HUES64 (cell line): ENCODE data around the gene TUBA1A.
"Not testable (repeated sequence)": the region's sequence is repeated elsewhere in the genome, so short reads cannot be mapped to it uniquely, and the experiment has no call there.

Experiments used
- H3K27ac ChIP-seq: 2 replicates; pipeline ENCODE4 v1.7.0; 2013; ENCODE audit warnings: low read depth, low read length, inconsistent platforms
- H3K27me3 ChIP-seq: 2 replicates; pipeline ENCODE4 v1.6.1; 2013; ENCODE audit warnings: mild to moderate bottlenecking, low read length; ENCODE audit not compliant: insufficient read depth
- H3K36me3 ChIP-seq: 2 replicates; pipeline ENCODE4 v1.6.1; 2013; ENCODE audit warnings: mild to moderate bottlenecking, low read length; ENCODE audit not compliant: insufficient read depth
- H3K4me1 ChIP-seq: 2 replicates; pipeline ENCODE4 v1.6.1; 2013; ENCODE audit warnings: mild to moderate bottlenecking, low read length, moderate library complexity; ENCODE audit not compliant: insufficient read depth
- H3K4me3 ChIP-seq: 2 replicates; pipeline ENCODE4 v1.5.1; 2013; ENCODE audit warnings: mild to moderate bottlenecking, low read length, moderate library complexity
- H3K9ac ChIP-seq: 2 replicates; pipeline ENCODE4 v1.6.1; 2013; ENCODE audit warnings: mild to moderate bottlenecking, low read depth, low read length
- H3K9me3 ChIP-seq: 2 replicates; pipeline ENCODE4 v1.6.1; 2013; ENCODE audit warnings: low read depth, low read length; ENCODE audit not compliant: insufficient read depth
- WGBS: fragments of 150-250, 120-280 bp; methylation state at CpG from one replicate; pipeline ENCODE4 v1.1.7; 2013; ENCODE audit warnings: missing lambda C conversion rate; 5-methylcytosine and 5-hydroxymethylcytosine counted together

The TUBA1A gene

GRCh38 chr12:49183214-49183950 is 5.5 kb downstream of the TUBA1A start:
- 95% methylated on average over 14 of the region's 15 CpGs for WGBS
- H3K9ac ChIP-seq, H3K9me3 ChIP-seq, H3K27me3 ChIP-seq, H3K4me3 ChIP-seq, H3K4me1 ChIP-seq, H3K27ac ChIP-seq: not testable (repeated sequence)
- H3K36me3 ChIP-seq: peaks cover 30% of the 10 kb centered on the region

GRCh38 chr12:49174218-49174617 is 14.7 kb downstream of the TUBA1A start:
- H3K4me1 ChIP-seq: no peaks in the 10 kb centered on the region
- no peak overlapping the region for H3K4me3 ChIP-seq
- 94% methylated on average over 5 of the region's 5 CpGs for WGBS
- H3K9ac ChIP-seq: no peak overlapping the region
- no peaks in the 10 kb centered on the region for H3K9me3 ChIP-seq
- no peaks in the 10 kb centered on the region for H3K36me3 ChIP-seq
- H3K27me3 ChIP-seq: no peaks in the 10 kb centered on the region
- H3K27ac ChIP-seq: no peak overlapping the region

- Histone ChIP-seq H3K9me3 (no peaks in the 10 kb centered on the region), H3K27me3 (no peaks in the 10 kb centered on the region), H3K9ac (no peak overlapping the region), H3K36me3 (no peaks in the 10 kb centered on the region), H3K4me3 (no peak overlapping the region), H3K27ac (no peak overlapping the region), H3K4me1 (no peaks in the 10 kb centered on the region)
These were observed 18.0 kb downstream of the TUBA1A start for GRCh38 chr12:49170924-49171323.

GRCh38 chr12:49165114-49165513 is 23.8 kb downstream of the TUBA1A start:
- H3K27ac ChIP-seq: no peak overlapping the region
- H3K36me3 ChIP-seq: no peaks in the 10 kb centered on the region
- H3K4me1 ChIP-seq: no peaks in the 10 kb centered on the region
- H3K27me3 ChIP-seq: no peaks in the 10 kb centered on the region
- H3K9ac ChIP-seq: no peak overlapping the region
- H3K9me3 ChIP-seq: no peaks in the 10 kb centered on the region
- WGBS: 95% methylated on average over 2 of the region's 2 CpGs
- H3K4me3 ChIP-seq: no peak overlapping the region

- not testable (repeated sequence) for H3K9me3 ChIP-seq, H3K27me3 ChIP-seq, H3K4me1 ChIP-seq, H3K36me3 ChIP-seq, H3K4me3 ChIP-seq, H3K27ac ChIP-seq, H3K9ac ChIP-seq
- 91% methylated on average over 4 of the region's 4 CpGs for WGBS
These were observed 27.0 kb downstream of the TUBA1A start for GRCh38 chr12:49161901-49162300.

- no peaks in the 10 kb centered on the region for H3K9me3 ChIP-seq
- H3K36me3 ChIP-seq: no peaks in the 10 kb centered on the region
- 83% methylated on average over 6 of the region's 6 CpGs for WGBS
- H3K4me3 ChIP-seq: no peak overlapping the region
- no peak overlapping the region for H3K27ac ChIP-seq
- H3K9ac ChIP-seq: no peak overlapping the region
- H3K4me1 ChIP-seq: no peaks in the 10 kb centered on the region
- H3K27me3 ChIP-seq: no peaks in the 10 kb centered on the region
These were observed 27.6 kb downstream of the TUBA1A start for GRCh38 chr12:49161092-49161795.

GRCh38 chr12:49160399-49160798 is 28.5 kb downstream of the TUBA1A start:
- 70% methylated on average over 2 of the region's 2 CpGs for WGBS
- no peak overlapping the region for H3K9ac ChIP-seq

GRCh38 chr12:49154221-49154620 is 34.7 kb downstream of the TUBA1A start:
- Histone ChIP-seq H3K27me3 (no peaks in the 10 kb centered on the region), H3K9ac (no peak overlapping the region), H3K4me1 (no peaks in the 10 kb centered on the region), H3K27ac (no peak overlapping the region), H3K36me3 (no peaks in the 10 kb centered on the region), H3K4me3 (no peak overlapping the region), H3K9me3 (no peaks in the 10 kb centered on the region)
- 94% methylated on average over 3 of the region's 3 CpGs for WGBS

More at GRCh38 chr12:49160399-49160798, 28.5 kb downstream of the TUBA1A start:
- H3K4me3 ChIP-seq: no peak overlapping the region
- no peaks in the 10 kb centered on the region for H3K36me3 ChIP-seq
- no peaks in the 10 kb centered on the region for H3K4me1 ChIP-seq
- H3K27ac ChIP-seq: no peak overlapping the region
- H3K9me3 ChIP-seq: no peaks in the 10 kb centered on the region
- H3K27me3 ChIP-seq: no peaks in the 10 kb centered on the region

- H3K36me3 ChIP-seq: no peaks in the 10 kb centered on the region
- 100% methylated on average over 2 of the region's 2 CpGs for WGBS
- H3K9ac ChIP-seq: no peak overlapping the region
- H3K27me3 ChIP-seq: no peaks in the 10 kb centered on the region
- no peak overlapping the region for H3K27ac ChIP-seq
- no peaks in the 10 kb centered on the region for H3K9me3 ChIP-seq
- no peak overlapping the region for H3K4me3 ChIP-seq
- no peaks in the 10 kb centered on the region for H3K4me1 ChIP-seq
These were observed 41.5 kb downstream of the TUBA1A start for GRCh38 chr12:49147384-49147783.

- H3K27ac ChIP-seq: no peak overlapping the region
- H3K9ac ChIP-seq: no peak overlapping the region
- H3K36me3 ChIP-seq: no peaks in the 10 kb centered on the region
- no peak overlapping the region for H3K4me3 ChIP-seq
- H3K27me3 ChIP-seq: no peaks in the 10 kb centered on the region
- H3K9me3 ChIP-seq: no peaks in the 10 kb centered on the region
- no peaks in the 10 kb centered on the region for H3K4me1 ChIP-seq
- 93% methylated on average over 1 of the region's 1 CpG for WGBS
These were observed 42.5 kb downstream of the TUBA1A start for GRCh38 chr12:49146406-49146805.

GRCh38 chr12:49144384-49144783 is 44.5 kb downstream of the TUBA1A start:
- no peak overlapping the region for H3K4me3 ChIP-seq
- no peaks in the 10 kb centered on the region for H3K4me1 ChIP-seq
- H3K27me3 ChIP-seq: no peaks in the 10 kb centered on the region
- H3K27ac ChIP-seq: no peak overlapping the region
- no peak overlapping the region for H3K9ac ChIP-seq
- no peaks in the 10 kb centered on the region for H3K36me3 ChIP-seq
- 92% methylated on average over 2 of the region's 2 CpGs for WGBS
- no peaks in the 10 kb centered on the region for H3K9me3 ChIP-seq
